GM23338 (cell line): ENCODE results near the gene PIGH.

Experiments used
- EZH2phosphoT487 ChIP-seq: fragments of 200-600 bp; sonication (generic); IDR thresholded peaks from one replicate; pipeline ENCODE4 v1.8.1; 2018; ENCODE audit warnings: antibody characterized with exemption; ENCODE audit not compliant: unreplicated experiment
- JUNB ChIP-seq: IDR thresholded peaks from one replicate; pipeline ENCODE4 v1.6.1; 2016; ENCODE audit warnings: antibody characterized with exemption; ENCODE audit not compliant: unreplicated experiment
- POLR2AphosphoS5 ChIP-seq: IDR thresholded peaks from 2 replicates; pipeline ENCODE4 v1.6.1; 2016; ENCODE audit warnings: antibody characterized with exemption, low read depth
- TF ChIP-seq, protein P1 (sequence below), 2 experiments: fragments of 200-600 bp in 1 of 2; sonication (generic) in 1 of 2; conservative IDR thresholded peaks; 2 replicates each; pipeline versions ENCODE4 v1.5.1 to v1.6.1; 2016 to 2017; ENCODE audit warnings: antibody characterized with exemption in 2 of 2, low read depth in 2 of 2, mild to moderate bottlenecking in 2 of 2, moderate library complexity in 1 of 2
- TF ChIP-seq, protein P2 (sequence below): IDR thresholded peaks from one replicate; pipeline ENCODE4 v1.6.1; 2018; ENCODE audit warnings: antibody characterized with exemption; ENCODE audit not compliant: unreplicated experiment

DNA sequence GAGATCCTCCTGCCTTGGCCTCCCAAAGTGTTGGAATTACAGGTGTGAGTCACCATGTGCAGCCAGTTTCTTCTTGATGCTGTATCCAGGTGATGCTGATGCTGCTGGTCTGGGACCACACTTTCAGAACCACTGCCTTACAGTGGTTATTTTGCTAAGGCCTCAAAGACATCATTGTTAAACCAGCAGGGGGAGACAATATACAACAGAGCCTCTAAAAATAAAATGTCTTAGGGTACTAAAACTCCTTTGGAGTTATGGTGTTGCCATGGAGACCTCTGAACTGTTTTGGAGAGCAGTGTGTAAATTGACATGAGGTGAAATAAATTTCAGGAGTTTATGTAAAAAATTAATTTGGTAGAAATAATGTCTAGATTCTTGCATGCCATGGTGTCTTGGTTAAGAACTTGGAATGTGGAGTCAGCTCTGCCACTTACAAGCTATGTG is 18.6 kb upstream of the PIGH start:
- TF ChIP-seq, protein P1, sequence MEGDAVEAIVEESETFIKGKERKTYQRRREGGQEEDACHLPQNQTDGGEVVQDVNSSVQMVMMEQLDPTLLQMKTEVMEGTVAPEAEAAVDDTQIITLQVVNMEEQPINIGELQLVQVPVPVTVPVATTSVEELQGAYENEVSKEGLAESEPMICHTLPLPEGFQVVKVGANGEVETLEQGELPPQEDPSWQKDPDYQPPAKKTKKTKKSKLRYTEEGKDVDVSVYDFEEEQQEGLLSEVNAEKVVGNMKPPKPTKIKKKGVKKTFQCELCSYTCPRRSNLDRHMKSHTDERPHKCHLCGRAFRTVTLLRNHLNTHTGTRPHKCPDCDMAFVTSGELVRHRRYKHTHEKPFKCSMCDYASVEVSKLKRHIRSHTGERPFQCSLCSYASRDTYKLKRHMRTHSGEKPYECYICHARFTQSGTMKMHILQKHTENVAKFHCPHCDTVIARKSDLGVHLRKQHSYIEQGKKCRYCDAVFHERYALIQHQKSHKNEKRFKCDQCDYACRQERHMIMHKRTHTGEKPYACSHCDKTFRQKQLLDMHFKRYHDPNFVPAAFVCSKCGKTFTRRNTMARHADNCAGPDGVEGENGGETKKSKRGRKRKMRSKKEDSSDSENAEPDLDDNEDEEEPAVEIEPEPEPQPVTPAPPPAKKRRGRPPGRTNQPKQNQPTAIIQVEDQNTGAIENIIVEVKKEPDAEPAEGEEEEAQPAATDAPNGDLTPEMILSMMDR (conservative IDR thresholded peaks at IDR 0.05; ENCODE audit: low read depth in 2 of 2), result peak; percentile 67 to 79
- TF ChIP-seq POLR2AphosphoS5 (no peak), EZH2phosphoT487 (no peak), JUNB (no peak)
- TF ChIP-seq, protein P2, sequence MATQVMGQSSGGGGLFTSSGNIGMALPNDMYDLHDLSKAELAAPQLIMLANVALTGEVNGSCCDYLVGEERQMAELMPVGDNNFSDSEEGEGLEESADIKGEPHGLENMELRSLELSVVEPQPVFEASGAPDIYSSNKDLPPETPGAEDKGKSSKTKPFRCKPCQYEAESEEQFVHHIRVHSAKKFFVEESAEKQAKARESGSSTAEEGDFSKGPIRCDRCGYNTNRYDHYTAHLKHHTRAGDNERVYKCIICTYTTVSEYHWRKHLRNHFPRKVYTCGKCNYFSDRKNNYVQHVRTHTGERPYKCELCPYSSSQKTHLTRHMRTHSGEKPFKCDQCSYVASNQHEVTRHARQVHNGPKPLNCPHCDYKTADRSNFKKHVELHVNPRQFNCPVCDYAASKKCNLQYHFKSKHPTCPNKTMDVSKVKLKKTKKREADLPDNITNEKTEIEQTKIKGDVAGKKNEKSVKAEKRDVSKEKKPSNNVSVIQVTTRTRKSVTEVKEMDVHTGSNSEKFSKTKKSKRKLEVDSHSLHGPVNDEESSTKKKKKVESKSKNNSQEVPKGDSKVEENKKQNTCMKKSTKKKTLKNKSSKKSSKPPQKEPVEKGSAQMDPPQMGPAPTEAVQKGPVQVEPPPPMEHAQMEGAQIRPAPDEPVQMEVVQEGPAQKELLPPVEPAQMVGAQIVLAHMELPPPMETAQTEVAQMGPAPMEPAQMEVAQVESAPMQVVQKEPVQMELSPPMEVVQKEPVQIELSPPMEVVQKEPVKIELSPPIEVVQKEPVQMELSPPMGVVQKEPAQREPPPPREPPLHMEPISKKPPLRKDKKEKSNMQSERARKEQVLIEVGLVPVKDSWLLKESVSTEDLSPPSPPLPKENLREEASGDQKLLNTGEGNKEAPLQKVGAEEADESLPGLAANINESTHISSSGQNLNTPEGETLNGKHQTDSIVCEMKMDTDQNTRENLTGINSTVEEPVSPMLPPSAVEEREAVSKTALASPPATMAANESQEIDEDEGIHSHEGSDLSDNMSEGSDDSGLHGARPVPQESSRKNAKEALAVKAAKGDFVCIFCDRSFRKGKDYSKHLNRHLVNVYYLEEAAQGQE, result no peak
